LNCAP (cell line): Measurements from ENCODE around the gene SLC15A3.

Source experiments
- CTCF ChIP-seq: fragments of 450-650 bp; IDR thresholded peaks from 2 replicates; pipeline ENCODE4 v1.5.1; 2017; ENCODE audit warnings: mild to moderate bottlenecking

SLC15A3 gene

GRCh38 chr11:60916669-60917206 is 35.2 kb downstream of the SLC15A3 start:
- TF ChIP-seq CTCF = no peak

- TF ChIP-seq CTCF = peak; percentile 49; the same call in 1 of the 2 replicates
Observed at GRCh38 chr11:60915248-60915914, 36.6 kb downstream of the SLC15A3 start.

- no peak for TF ChIP-seq CTCF
Observed at GRCh38 chr11:60914633-60915247, 37.2 kb downstream of the SLC15A3 start.

- TF ChIP-seq CTCF = no peak
Observed at GRCh38 chr11:60913793-60914632, 38.0 kb downstream of the SLC15A3 start, which contains the start of gene TMEM109. Gene TMEM109 (plus strand): TSS chr11:60914158. CDS start chr11:60919694, 5,536 bp downstream.

GRCh38 chr11:60912851-60913528 is 39.0 kb downstream of the SLC15A3 start:
- no peak for TF ChIP-seq CTCF

- no peak for TF ChIP-seq CTCF
Observed at GRCh38 chr11:60912223-60912850, 39.6 kb downstream of the SLC15A3 start.
